ENCODE results near the gene MSL3.

MSL3 gene

DNA sequence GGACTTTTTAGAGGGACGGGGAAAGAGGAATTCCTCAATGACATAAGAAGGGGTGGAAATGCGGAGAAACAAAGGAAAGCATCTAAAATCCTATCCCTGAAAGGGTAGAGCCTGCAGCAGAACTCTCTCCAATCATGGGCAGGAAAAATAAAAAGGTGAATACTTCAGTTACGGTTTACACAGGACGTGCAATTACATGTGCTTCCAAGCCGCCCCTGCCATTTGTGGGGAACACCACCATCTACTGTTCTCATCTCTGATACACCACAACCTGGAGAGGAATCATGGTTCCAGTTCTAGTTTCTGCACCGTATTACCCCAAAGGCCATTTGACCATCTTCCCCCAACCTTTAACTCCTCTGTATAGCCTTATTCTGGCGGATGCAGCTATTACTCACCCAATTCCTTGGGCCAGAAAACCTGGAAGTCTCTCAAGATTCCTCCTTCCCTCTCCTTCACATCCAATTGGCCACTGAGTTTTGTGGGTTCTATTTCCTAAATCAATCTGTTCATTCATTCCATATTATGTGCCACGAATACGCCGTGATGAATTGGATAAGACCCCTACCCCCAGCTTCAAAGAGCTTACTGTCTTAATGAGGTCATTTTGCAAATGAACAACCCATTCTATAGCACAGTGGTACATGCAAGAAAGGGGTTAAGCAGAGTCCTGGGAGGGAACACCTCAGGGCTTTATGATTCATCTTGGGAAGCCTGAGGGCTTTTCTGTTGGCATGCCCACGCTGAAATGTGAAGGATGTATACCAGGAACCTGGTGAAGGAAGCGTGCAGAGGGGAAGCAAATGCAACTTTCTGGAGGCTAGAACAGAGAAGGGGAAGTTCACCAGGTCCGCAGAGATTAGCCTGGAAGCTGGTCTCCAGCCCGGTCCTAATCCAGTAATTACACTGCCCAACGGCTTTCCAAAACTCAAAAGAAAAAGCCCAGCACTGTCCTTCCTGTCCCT, 1.4 kb upstream of the MSL3 start:
- Histone ChIP-seq H4K20me1 (no peaks in the 10 kb centered on the region; a peak in 1 of 22 replicates), H3K9me3 (replicated peaks in 1 of 11) (peaks cover 0 to 38% (median 6%) of the 10 kb centered on the region in 11 experiments; a peak in 12 of 22 replicates), H3K4me1 (peaks cover 7 to 25% (median 12%) of the 10 kb centered on the region in 10 experiments; a peak in 15 of 20 replicates), H3K27ac (peak overlapping the region in 3 of 11 experiments; percentile 88 to 95 (median 94); a peak in 7 of 22 replicates), H3K4me2 (peak overlapping the region; percentile 69 to 91 (median 79)), H3K9ac (peak overlapping the region in 5 of 11 experiments; percentile 84 to 95 (median 89); a peak in 7 of 22 replicates), H3K4me3 (peak overlapping the region in 8 of 10 experiments; percentile 56 to 86 (median 77); a peak in 14 of 20 replicates), H3K36me3 (peaks cover 0 to 10% (median 1%) of the 10 kb centered on the region in 11 experiments; a peak in 12 of 22 replicates), H3K27me3 (peaks cover 43 to 82% (median 71%) of the 10 kb centered on the region in 11 experiments)
- TF ChIP-seq Cebpa-rat (IDR thresholded peaks at IDR 0.05) = no peak

DNA sequence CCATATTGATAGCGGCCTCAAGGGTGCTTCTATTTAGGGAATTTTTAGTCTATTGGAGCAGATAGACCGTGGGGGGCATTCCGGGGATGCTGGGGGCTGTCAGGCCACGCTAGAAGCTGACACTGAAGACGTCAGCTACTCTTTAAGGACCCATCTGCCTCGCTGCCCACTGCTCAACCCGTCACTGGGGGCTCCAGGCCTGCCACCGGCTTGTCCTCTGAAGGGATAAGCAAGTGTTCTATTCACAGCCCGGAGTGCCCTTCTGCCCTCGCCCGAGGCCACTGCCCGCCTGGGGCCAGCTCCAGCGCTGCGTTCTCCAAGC, 679 bp upstream of the MSL3 start:
- Histone ChIP-seq H3K4me2 (peak overlapping the region; percentile 69 to 91 (median 79)), H3K4me1 (peaks cover 7 to 32% (median 13%) of the 10 kb centered on the region in 10 experiments; a peak in 18 of 20 replicates), H3K9ac (peak overlapping the region; percentile 83 to 95 (median 87)), H3K27me3 (peaks cover 43 to 82% (median 71%) of the 10 kb centered on the region in 11 experiments), H3K36me3 (peaks cover 5 to 17% (median 8%) of the 10 kb centered on the region in 11 experiments; a peak in 18 of 22 replicates), H3K4me3 (peak overlapping the region; percentile 56 to 86 (median 77)), H4K20me1 (no peaks in the 10 kb centered on the region; a peak in 2 of 22 replicates), H3K9me3 (replicated peaks in 1 of 11) (peaks cover 0 to 38% (median 6%) of the 10 kb centered on the region in 11 experiments; a peak in 12 of 22 replicates), H3K27ac (peak overlapping the region; percentile 70 to 95 (median 84); a peak in 21 of 22 replicates)
- no peak for TF ChIP-seq Cebpa-rat (IDR thresholded peaks at IDR 0.05)

DNA sequence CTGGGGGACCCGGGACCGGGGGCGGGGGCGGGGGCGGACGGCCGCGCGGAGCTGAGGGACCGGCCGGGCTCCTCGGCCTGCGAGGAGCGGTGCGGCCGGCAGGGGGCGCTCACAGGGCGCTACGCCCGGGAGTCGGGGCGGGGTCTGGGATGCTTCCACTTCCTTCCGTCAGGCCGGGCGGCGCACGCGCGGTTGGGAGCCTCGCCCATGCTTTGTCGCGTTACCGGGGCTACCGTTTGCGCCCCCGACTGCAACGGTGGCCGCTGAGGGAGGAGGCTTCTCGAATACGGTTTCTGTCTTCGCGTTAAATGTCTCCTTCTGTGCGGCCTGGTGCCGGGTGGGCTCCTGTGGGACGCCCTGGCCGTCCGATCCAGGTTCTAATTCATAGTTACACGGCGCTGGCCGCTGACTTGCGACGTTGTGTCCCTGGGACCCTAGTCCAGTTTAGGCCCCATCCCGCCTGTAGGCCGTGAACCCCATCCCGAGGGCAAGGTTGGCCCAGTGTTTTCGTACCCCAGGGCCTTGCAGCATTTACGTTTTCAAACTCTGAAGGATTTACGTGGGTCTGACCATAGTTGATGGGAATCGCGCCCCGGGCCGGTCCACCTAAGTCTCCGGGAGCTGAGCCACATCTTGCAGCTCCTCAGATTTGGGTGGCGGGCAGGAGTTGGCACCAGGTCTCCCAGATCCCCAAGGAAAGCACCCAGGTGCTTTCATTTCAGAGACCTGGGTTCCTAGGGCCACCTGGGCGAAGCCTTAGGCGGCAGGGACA, 549 bp downstream of the MSL3 start:
- H4K20me1 ChIP-seq = peaks cover 0 to 6% (median 0%) of the 10 kb centered on the region in 11 experiments; a peak in 5 of 22 replicates
- H3K27me3 ChIP-seq = peaks cover 43 to 82% (median 71%) of the 10 kb centered on the region in 11 experiments
- H3K9me3 ChIP-seq (replicated peaks in 1 of 11) = peaks cover 0 to 38% (median 6%) of the 10 kb centered on the region in 11 experiments; a peak in 12 of 22 replicates
- H3K27ac ChIP-seq = peak overlapping the region; percentile 80 to 95 (median 84)
- H3K9ac ChIP-seq = peak overlapping the region; percentile 83 to 95 (median 88)
- H3K4me3 ChIP-seq = peak overlapping the region; percentile 61 to 86 (median 78)
- H3K4me1 ChIP-seq = peaks cover 7 to 44% (median 13%) of the 10 kb centered on the region in 10 experiments; a peak in 18 of 20 replicates
- peak overlapping the region; percentile 75 to 92 (median 80) for H3K4me2 ChIP-seq
- peaks cover 15 to 29% (median 20%) of the 10 kb centered on the region in 11 experiments; a peak in 20 of 22 replicates for H3K36me3 ChIP-seq
- no peak for TF ChIP-seq Cebpa-rat (IDR thresholded peaks at IDR 0.05)

DNA sequence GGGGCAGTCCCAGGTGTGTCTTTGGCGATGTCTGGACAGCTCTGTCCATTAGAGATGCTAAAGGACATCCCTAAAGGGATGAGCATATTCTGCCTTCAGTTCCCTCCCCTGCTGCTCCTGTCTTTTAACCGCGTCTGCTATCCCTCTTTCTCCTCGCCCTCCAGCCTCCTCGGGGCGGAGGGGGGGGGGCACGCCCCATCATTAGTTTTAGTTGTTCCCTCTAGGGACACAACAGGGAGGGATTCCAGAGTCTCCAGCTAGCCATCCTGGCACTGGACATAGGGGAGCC, 1.1 kb downstream of the MSL3 start:
- peaks cover 20 to 35% (median 26%) of the 10 kb centered on the region in 11 experiments; a peak in 21 of 22 replicates for H3K36me3 ChIP-seq
- peaks cover 0 to 38% (median 6%) of the 10 kb centered on the region in 11 experiments; a peak in 12 of 22 replicates for H3K9me3 ChIP-seq (replicated peaks in 1 of 11)
- H3K27ac ChIP-seq = peak overlapping the region; percentile 80 to 95 (median 84)

DNA sequence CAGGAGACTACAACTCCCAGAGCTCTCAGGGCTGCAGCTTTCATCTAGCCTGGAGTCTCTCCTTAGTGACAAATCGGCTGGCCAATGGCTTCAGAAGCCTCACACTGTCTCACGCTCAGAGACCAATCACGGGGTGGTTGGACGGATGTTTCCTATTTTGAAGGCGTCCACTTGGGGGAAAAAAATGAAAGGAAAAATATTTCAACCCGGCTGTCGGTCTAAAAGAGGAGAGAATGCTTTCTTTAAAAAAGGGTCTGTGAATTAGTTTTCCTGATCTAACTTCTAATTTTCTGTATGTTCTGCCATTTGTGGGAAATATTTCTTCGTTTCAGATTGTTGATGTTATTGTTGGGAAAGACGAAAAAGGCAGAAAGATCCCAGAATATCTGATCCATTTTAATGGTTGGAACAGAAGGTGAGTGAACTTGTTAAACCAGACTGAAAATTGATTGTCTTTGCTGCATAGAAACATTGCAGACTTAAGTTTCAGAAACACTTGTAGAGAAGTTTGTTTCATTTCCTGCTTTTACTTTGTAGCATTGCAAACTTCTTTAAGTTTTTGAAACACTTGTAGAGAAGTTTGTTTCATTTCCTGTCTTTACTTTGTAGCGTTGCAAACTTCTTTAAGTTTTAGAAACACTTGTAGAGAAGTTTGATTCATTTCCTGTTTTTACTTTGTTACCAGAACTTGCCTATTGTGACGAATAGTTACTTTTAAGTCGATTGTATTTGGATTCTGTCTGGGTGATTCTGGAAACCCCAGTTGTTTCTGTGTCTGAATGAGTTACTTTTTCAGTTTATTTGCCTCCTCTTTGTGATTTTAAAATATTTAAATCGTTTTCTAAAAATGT, 1.6 kb downstream of the MSL3 start:
- no peak; a peak in 1 of 22 replicates for TF ChIP-seq Cebpa-rat (IDR thresholded peaks at IDR 0.05)
- H3K9me3 ChIP-seq (replicated peaks in 1 of 11) = peaks cover 0 to 37% (median 6%) of the 10 kb centered on the region in 11 experiments; a peak in 12 of 22 replicates
- H3K4me3 ChIP-seq = peak overlapping the region; percentile 61 to 86 (median 78)
- H4K20me1 ChIP-seq = peaks cover 0 to 15% (median 6%) of the 10 kb centered on the region in 11 experiments; a peak in 13 of 22 replicates
- H3K27ac ChIP-seq = peak overlapping the region; percentile 80 to 95 (median 84)
- peaks cover 26 to 40% (median 31%) of the 10 kb centered on the region in 11 experiments; a peak in 21 of 22 replicates for H3K36me3 ChIP-seq
- peak overlapping the region; percentile 75 to 92 (median 80) for H3K4me2 ChIP-seq
- H3K27me3 ChIP-seq = peaks cover 49 to 84% (median 71%) of the 10 kb centered on the region in 11 experiments
- H3K9ac ChIP-seq = peak overlapping the region; percentile 83 to 95 (median 88)
- peaks cover 9 to 55% (median 21%) of the 10 kb centered on the region in 10 experiments; a peak in 19 of 20 replicates for H3K4me1 ChIP-seq

More for the DNA sequence above, 1.1 kb downstream of the MSL3 start:
- peaks cover 0 to 9% (median 3%) of the 10 kb centered on the region in 11 experiments; a peak in 9 of 22 replicates for H4K20me1 ChIP-seq
- H3K27me3 ChIP-seq = peaks cover 44 to 82% (median 71%) of the 10 kb centered on the region in 11 experiments
- H3K9ac ChIP-seq = peak overlapping the region; percentile 83 to 95 (median 88)
- H3K4me3 ChIP-seq = peak overlapping the region; percentile 61 to 86 (median 78)
- H3K4me1 ChIP-seq = peaks cover 9 to 49% (median 16%) of the 10 kb centered on the region in 10 experiments; a peak in 19 of 20 replicates
- no peak for TF ChIP-seq Cebpa-rat (IDR thresholded peaks at IDR 0.05)
- H3K4me2 ChIP-seq = peak overlapping the region; percentile 75 to 92 (median 80)

DNA sequence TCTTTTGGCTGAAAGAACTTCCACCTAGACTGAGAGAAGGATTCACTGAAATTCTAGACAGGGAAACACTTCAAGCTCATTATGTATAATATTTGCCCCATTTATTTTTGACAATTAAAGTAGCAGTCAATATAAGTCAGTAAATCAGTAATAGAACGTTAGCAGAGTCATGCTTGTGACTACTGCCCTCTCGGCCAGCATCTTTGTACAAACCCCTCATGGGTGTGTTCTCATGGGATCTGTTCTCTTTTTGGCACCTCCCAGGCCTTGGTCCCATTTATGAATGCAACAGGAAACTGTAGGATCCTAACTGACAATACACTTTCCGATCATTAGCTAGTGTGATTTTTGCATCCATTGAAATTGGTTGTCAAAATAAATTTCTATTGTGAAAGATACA, 2.9 kb downstream of the MSL3 start:
- H3K36me3 ChIP-seq = peaks cover 33 to 53% (median 43%) of the 10 kb centered on the region in 11 experiments; a peak in 21 of 22 replicates
- peak overlapping the region in 9 of 10 experiments; percentile 61 to 86 (median 79); a peak in 17 of 20 replicates for H3K4me3 ChIP-seq
- H3K4me1 ChIP-seq = peaks cover 9 to 66% (median 21%) of the 10 kb centered on the region in 10 experiments; a peak in 19 of 20 replicates
- H3K4me2 ChIP-seq = peak overlapping the region; percentile 52 to 91 (median 78)
- TF ChIP-seq Cebpa-rat (IDR thresholded peaks at IDR 0.05) = no peak
- H3K9ac ChIP-seq = peak overlapping the region; percentile 22 to 95 (median 88); a peak in 19 of 22 replicates
- H4K20me1 ChIP-seq = peaks cover 0 to 26% (median 12%) of the 10 kb centered on the region in 11 experiments; a peak in 14 of 22 replicates
- H3K27me3 ChIP-seq = peaks cover 56 to 84% (median 77%) of the 10 kb centered on the region in 11 experiments
- H3K27ac ChIP-seq = peak overlapping the region in 9 of 11 experiments; percentile 82 to 95 (median 85); a peak in 14 of 22 replicates
- H3K9me3 ChIP-seq (replicated peaks in 1 of 11) = peaks cover 0 to 31% (median 6%) of the 10 kb centered on the region in 11 experiments; a peak in 12 of 22 replicates

DNA sequence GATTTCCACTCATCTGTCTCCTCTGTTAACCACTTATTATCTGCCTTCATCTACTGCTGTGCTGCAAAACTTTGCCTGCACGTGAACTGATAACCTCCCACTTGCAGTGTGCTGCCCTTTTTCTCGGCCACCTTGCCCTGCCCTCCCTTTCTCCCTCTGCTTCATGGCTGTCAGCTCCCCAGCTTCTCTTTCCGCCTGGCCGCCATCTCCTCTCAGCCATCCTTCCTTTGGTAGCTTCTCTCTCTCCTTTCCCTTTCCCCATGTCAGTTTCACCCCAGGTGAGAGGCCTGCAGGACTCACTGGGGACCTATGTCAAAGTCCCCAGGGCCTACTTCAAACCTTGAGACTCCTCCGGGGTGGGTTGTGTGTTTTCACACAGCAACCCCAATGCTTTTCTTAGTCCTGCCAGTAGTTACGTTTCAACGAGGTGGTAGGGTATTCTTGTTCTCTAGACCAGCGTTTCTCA, 6.6 kb downstream of the MSL3 start:
- Histone ChIP-seq H3K4me1 (peaks cover 8 to 70% (median 16%) of the 10 kb centered on the region in 10 experiments; a peak in 16 of 20 replicates), H3K4me2 (peak overlapping the region in 7 of 11 experiments; percentile 1 to 81 (median 27); a peak in 10 of 22 replicates), H3K36me3 (peaks cover 46 to 90% (median 73%) of the 10 kb centered on the region in 11 experiments; a peak in 21 of 22 replicates), H3K4me3 (peak overlapping the region in 2 of 10 experiments; percentile 13 to 29; a peak in 3 of 20 replicates), H3K9ac (peak overlapping the region in 4 of 11 experiments; percentile 6 to 56 (median 22); a peak in 5 of 22 replicates), H3K27ac (no peak overlapping the region; a peak in 2 of 22 replicates), H3K27me3 (peaks cover 87 to 100% (median 96%) of the 10 kb centered on the region in 11 experiments), H3K9me3 (replicated peaks in 1 of 11) (peaks cover 0 to 10% (median 0%) of the 10 kb centered on the region in 11 experiments; a peak in 2 of 22 replicates), H4K20me1 (peaks cover 0 to 48% (median 21%) of the 10 kb centered on the region in 11 experiments; a peak in 16 of 22 replicates)
- TF ChIP-seq Cebpa-rat (IDR thresholded peaks at IDR 0.05) = no peak

Measured in BLaER1 treated with 17β-estradiol and CSF1 and Interleukin-3, amounts not matched to agents 10 nM and 100 nM (cell line).